ENCODE data around the gene SLC24A2. TPM values are rescaled to one million over a fixed set of nuclear protein-coding genes. Genes with fewer than 3 reads are reported as not detected.

The SLC24A2 gene
- total RNA-seq, 1 donor, result not detected

DNA sequence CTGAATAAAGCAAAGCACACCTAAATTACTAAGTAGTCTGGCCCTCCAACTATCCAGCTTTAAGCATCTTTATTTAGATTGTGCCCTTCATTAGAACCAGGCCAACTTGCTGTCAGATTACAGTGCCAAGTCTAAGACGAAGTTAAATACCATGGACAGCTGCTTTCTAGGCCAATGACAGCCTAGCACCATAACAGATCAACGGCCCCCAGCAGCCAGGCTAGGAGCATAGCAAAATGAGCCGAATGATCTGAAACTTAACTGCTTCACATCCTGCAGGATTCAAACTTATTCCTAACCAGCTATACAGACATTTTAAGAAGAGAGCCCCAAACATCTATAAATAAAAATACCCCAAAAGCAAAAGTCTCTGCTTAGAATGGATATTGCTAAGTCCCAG, 6.8 kb downstream of the SLC24A2 start:
- peak; percentile 35 for DNase-seq (ENCODE audit: insufficient read length, low spot score, missing footprints)
- TF ChIP-seq, protein P1, sequence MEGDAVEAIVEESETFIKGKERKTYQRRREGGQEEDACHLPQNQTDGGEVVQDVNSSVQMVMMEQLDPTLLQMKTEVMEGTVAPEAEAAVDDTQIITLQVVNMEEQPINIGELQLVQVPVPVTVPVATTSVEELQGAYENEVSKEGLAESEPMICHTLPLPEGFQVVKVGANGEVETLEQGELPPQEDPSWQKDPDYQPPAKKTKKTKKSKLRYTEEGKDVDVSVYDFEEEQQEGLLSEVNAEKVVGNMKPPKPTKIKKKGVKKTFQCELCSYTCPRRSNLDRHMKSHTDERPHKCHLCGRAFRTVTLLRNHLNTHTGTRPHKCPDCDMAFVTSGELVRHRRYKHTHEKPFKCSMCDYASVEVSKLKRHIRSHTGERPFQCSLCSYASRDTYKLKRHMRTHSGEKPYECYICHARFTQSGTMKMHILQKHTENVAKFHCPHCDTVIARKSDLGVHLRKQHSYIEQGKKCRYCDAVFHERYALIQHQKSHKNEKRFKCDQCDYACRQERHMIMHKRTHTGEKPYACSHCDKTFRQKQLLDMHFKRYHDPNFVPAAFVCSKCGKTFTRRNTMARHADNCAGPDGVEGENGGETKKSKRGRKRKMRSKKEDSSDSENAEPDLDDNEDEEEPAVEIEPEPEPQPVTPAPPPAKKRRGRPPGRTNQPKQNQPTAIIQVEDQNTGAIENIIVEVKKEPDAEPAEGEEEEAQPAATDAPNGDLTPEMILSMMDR (IDR thresholded peaks at IDR 0.05; ENCODE audit: extremely low read depth, low read depth, low read length), result no peak
- no peaks in the 10 kb centered on the region for H4K20me1 ChIP-seq (ENCODE audit: insufficient read depth, low read length)

DNA sequence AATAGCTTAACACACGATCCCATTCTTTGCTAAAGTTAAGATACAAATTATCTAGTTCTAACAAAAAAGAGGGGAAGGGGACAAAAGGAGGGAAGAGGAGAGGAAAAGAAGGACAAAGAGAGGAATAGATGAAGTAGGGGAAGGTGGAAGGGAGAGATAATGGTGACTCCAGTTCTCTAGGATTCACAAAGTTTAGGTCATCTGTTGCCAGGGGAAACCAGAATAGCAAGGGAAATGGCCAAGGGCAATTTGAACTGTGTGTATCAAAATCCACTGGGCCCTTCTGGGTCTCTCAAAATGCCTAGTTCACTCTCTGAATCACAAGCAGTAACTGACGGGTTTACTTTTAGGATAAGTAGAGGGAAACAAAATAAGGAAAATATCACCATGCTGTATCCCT, 7.6 kb downstream of the SLC24A2 start:
- no peak for DNase-seq (ENCODE audit: insufficient read length, low spot score, missing footprints)
- Histone ChIP-seq H3K79me2 (ENCODE audit: insufficient read depth, low read length) (no peaks in the 10 kb centered on the region), H3K4me1 (ENCODE audit: insufficient read depth, low read length) (no peaks in the 10 kb centered on the region), H3K36me3 (ENCODE audit: insufficient read depth, low read length) (no peaks in the 10 kb centered on the region), H3K9me3 (ENCODE audit: low read depth, low read length) (no peaks in the 10 kb centered on the region), H3K27ac (ENCODE audit: low read depth, low read length) (no peak overlapping the region), H3K27me3 (ENCODE audit: insufficient read depth, low read length) (no peaks in the 10 kb centered on the region), H4K20me1 (ENCODE audit: insufficient read depth, low read length) (no peaks in the 10 kb centered on the region), H3K4me3 (ENCODE audit: insufficient read depth, low read length) (no peak overlapping the region), H2AFZ (ENCODE audit: low read length) (no peak overlapping the region), H3K4me2 (ENCODE audit: insufficient read depth, low read length) (no peak overlapping the region)
- TF ChIP-seq, protein P1 (IDR thresholded peaks at IDR 0.05; ENCODE audit: extremely low read depth, low read depth, low read length), result no peak

More for the DNA sequence above, 6.8 kb downstream of the SLC24A2 start:
- Histone ChIP-seq H3K27me3 (ENCODE audit: insufficient read depth, low read length) (no peaks in the 10 kb centered on the region), H3K4me3 (ENCODE audit: insufficient read depth, low read length) (no peak overlapping the region), H3K4me2 (ENCODE audit: insufficient read depth, low read length) (no peak overlapping the region), H3K79me2 (ENCODE audit: insufficient read depth, low read length) (no peaks in the 10 kb centered on the region), H3K9me3 (ENCODE audit: low read depth, low read length) (no peaks in the 10 kb centered on the region), H3K4me1 (ENCODE audit: insufficient read depth, low read length) (no peaks in the 10 kb centered on the region), H3K27ac (ENCODE audit: low read depth, low read length) (no peak overlapping the region), H2AFZ (ENCODE audit: low read length) (no peak overlapping the region), H3K36me3 (ENCODE audit: insufficient read depth, low read length) (no peaks in the 10 kb centered on the region)

DNA sequence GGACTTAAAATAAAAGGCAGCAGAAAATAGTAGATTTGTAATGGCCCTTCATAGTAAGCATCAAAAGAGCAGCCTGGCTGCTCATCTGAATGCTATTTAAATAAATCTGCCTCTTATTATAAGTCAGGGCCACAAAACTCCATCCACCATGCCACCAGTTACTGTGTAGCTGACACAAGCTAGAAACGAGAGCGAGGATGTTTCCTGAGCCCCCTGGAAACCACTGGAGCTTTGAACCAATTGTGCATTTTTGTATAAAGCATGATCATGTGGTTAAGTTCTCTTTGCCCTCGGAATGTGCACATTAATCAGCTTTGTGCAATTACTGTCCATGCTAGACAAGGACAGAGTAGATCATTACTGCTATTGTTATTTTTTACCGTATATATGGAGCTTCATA, 17.4 kb downstream of the SLC24A2 start:
- H3K79me2 ChIP-seq (ENCODE audit: insufficient read depth, low read length), result no peaks in the 10 kb centered on the region
- no peak overlapping the region for H3K4me2 ChIP-seq (ENCODE audit: insufficient read depth, low read length)
- H3K27me3 ChIP-seq (ENCODE audit: insufficient read depth, low read length), result no peaks in the 10 kb centered on the region
- no peak for DNase-seq (ENCODE audit: insufficient read length, low spot score, missing footprints)
- no peak overlapping the region for H3K4me3 ChIP-seq (ENCODE audit: insufficient read depth, low read length)
- no peaks in the 10 kb centered on the region for H4K20me1 ChIP-seq (ENCODE audit: insufficient read depth, low read length)
- no peaks in the 10 kb centered on the region for H3K9me3 ChIP-seq (ENCODE audit: low read depth, low read length)
- no peak overlapping the region for H3K27ac ChIP-seq (ENCODE audit: low read depth, low read length)
- no peaks in the 10 kb centered on the region for H3K4me1 ChIP-seq (ENCODE audit: insufficient read depth, low read length)
- no peaks in the 10 kb centered on the region for H3K36me3 ChIP-seq (ENCODE audit: insufficient read depth, low read length)
- TF ChIP-seq, protein P1 (IDR thresholded peaks at IDR 0.05; ENCODE audit: extremely low read depth, low read depth, low read length), result no peak
- no peak overlapping the region for H2AFZ ChIP-seq (ENCODE audit: low read length)

DNA sequence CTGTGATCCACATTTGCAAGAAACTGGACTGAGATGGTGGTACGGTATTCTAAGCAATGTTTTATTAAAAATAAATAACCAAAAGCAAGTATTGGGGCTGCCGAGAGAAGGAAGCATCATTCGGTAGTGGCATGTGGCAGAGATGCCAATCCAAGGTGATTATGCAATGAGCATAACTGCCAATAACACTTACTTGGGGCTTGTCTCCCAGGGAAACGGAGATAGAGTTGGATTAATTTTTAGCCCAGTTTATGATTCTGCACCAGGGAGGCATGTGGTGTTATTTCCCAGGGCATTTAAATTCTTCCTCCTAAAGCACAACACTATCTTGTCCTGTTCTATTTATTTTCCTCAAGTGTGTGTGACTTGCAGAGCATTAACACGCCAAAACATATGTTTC, 17.9 kb downstream of the SLC24A2 start:
- H3K36me3 ChIP-seq (ENCODE audit: insufficient read depth, low read length), result no peaks in the 10 kb centered on the region
- H3K4me3 ChIP-seq (ENCODE audit: insufficient read depth, low read length), result no peak overlapping the region
- no peaks in the 10 kb centered on the region for H3K9me3 ChIP-seq (ENCODE audit: low read depth, low read length)
- TF ChIP-seq, protein P1 (IDR thresholded peaks at IDR 0.05; ENCODE audit: extremely low read depth, low read depth, low read length), result no peak
- H2AFZ ChIP-seq (ENCODE audit: low read length), result no peak overlapping the region
- H3K79me2 ChIP-seq (ENCODE audit: insufficient read depth, low read length), result no peaks in the 10 kb centered on the region
- no peaks in the 10 kb centered on the region for H3K4me1 ChIP-seq (ENCODE audit: insufficient read depth, low read length)
- no peak overlapping the region for H3K27ac ChIP-seq (ENCODE audit: low read depth, low read length)
- no peak overlapping the region for H3K4me2 ChIP-seq (ENCODE audit: insufficient read depth, low read length)
- no peaks in the 10 kb centered on the region for H3K27me3 ChIP-seq (ENCODE audit: insufficient read depth, low read length)
- no peak for DNase-seq (ENCODE audit: insufficient read length, low spot score, missing footprints)
- no peaks in the 10 kb centered on the region for H4K20me1 ChIP-seq (ENCODE audit: insufficient read depth, low read length)
